Progenitor cell of endocrine pancreas (in vitro differentiated cells): ENCODE measurements around the gene NEUROD4. TPM values are rescaled to one million over a fixed set of nuclear protein-coding genes. Genes with fewer than 3 reads are reported as not detected.

ENCODE experiments used
- DNase-seq: peaks from one replicate; pipeline ENCODE4 v3.0.0; 2021; ENCODE audit warnings: low spot score; ENCODE audit not compliant: unreplicated experiment
- H3K27ac Mint-ChIP-seq: 2 replicates; pipeline ENCODE4 v1.8.0; 2021; ENCODE audit warnings: mild to moderate bottlenecking, moderate library complexity, mixed read lengths
- H3K27me3 Mint-ChIP-seq: 2 replicates; pipeline ENCODE4 v1.8.0; 2021; ENCODE audit warnings: mixed read lengths
- H3K36me3 Mint-ChIP-seq: 2 replicates; pipeline ENCODE4 v1.8.0; 2022; ENCODE audit warnings: mixed read lengths; ENCODE audit not compliant: insufficient read depth
- H3K4me1 Mint-ChIP-seq: 2 replicates; pipeline ENCODE4 v1.8.0; 2021; ENCODE audit warnings: low read depth, mixed read lengths
- H3K4me3 Mint-ChIP-seq: 2 replicates; pipeline ENCODE4 v1.8.0; 2021; ENCODE audit warnings: low read depth, mild to moderate bottlenecking, moderate library complexity, mixed read lengths
- H3K9me3 Mint-ChIP-seq: 2 replicates; pipeline ENCODE4 v1.8.0; 2021; ENCODE audit warnings: low read depth, mixed read lengths
- total RNA-seq: library from RNA; stranded (reverse); gene quantifications from 2 replicates; pipeline ENCODE4 v1.2.1, GENCODE V29; 2021
- TF ChIP-seq, protein P1 (sequence below): fragments of 200-600 bp; sonication (generic); IDR thresholded peaks from one replicate; pipeline ENCODE4 v1.5.0; 2021; ENCODE audit warnings: antibody characterized with exemption, mild to moderate bottlenecking; ENCODE audit not compliant: unreplicated experiment

The NEUROD4 gene
- total RNA-seq, 1 donor from 2014 or later: not detected

DNA sequence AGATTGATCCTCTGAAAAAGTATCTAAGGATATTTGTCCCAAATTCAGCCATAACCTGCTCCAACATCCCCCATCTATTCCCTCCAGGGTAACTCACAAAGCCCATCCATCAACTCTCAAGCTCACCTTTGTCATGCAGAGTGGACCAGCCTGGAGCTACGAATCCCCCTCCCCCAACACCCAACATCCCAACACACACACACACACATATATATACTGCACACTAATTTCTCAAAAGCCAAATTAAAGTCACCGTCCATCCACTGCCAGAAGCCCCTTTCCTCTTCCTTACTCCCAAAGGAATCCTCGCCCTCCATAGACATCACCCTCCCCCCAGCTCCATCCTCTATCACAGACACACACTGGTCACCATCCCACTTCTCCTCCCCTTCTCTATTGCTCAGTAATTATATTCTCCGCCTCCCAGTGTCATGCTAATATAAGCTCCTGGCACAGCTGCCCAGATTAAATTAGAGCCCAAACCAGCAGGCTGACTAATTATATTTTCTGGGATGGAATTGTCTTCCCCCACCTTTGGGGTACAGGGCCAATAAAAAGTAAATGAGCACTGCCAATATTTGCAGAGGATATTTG, 21.7 kb upstream of the NEUROD4 start:
- H3K27me3 Mint-ChIP-seq: peaks cover 11% of the 10 kb centered on the region
- no peak for DNase-seq
- no peaks in the 10 kb centered on the region for H3K36me3 Mint-ChIP-seq
- no peaks in the 10 kb centered on the region for H3K4me1 Mint-ChIP-seq
- H3K9me3 Mint-ChIP-seq: no peaks in the 10 kb centered on the region
- TF ChIP-seq, protein P1, sequence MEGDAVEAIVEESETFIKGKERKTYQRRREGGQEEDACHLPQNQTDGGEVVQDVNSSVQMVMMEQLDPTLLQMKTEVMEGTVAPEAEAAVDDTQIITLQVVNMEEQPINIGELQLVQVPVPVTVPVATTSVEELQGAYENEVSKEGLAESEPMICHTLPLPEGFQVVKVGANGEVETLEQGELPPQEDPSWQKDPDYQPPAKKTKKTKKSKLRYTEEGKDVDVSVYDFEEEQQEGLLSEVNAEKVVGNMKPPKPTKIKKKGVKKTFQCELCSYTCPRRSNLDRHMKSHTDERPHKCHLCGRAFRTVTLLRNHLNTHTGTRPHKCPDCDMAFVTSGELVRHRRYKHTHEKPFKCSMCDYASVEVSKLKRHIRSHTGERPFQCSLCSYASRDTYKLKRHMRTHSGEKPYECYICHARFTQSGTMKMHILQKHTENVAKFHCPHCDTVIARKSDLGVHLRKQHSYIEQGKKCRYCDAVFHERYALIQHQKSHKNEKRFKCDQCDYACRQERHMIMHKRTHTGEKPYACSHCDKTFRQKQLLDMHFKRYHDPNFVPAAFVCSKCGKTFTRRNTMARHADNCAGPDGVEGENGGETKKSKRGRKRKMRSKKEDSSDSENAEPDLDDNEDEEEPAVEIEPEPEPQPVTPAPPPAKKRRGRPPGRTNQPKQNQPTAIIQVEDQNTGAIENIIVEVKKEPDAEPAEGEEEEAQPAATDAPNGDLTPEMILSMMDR: no peak
- H3K27ac Mint-ChIP-seq: no peak overlapping the region
- H3K4me3 Mint-ChIP-seq: no peak overlapping the region

DNA sequence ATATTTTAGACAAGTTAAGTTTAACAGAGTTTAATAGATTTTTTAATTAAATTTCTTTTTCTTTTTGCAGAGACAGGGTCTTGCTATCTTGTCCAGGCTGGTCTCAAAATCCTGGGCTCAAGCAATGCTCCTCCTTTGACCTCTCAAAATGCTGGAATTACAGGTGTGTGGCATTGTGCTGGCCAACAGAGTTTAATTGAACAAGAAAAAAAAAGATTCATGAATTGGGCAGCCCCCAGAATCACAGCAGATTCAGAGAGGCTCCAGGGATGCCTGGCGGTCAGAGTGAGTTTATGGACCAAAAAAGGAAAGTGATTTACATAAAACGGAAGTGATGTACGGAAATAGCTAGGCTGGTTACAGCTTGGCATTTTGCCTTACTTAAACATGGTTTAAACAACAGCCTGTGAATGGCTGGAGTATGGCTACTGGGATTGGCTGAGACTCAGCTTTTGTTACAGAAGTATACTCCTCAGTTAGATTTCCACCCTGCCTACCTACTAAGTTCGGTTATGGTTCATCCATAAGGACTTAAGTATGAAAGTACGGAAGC, 20.7 kb upstream of the NEUROD4 start:
- no peak overlapping the region for H3K27ac Mint-ChIP-seq
- peaks cover 13% of the 10 kb centered on the region for H3K27me3 Mint-ChIP-seq
- H3K4me3 Mint-ChIP-seq: no peak overlapping the region
- no peaks in the 10 kb centered on the region for H3K36me3 Mint-ChIP-seq
- no peaks in the 10 kb centered on the region for H3K9me3 Mint-ChIP-seq
- DNase-seq: no peak
- TF ChIP-seq, protein P1: no peak
- H3K4me1 Mint-ChIP-seq: no peaks in the 10 kb centered on the region

DNA sequence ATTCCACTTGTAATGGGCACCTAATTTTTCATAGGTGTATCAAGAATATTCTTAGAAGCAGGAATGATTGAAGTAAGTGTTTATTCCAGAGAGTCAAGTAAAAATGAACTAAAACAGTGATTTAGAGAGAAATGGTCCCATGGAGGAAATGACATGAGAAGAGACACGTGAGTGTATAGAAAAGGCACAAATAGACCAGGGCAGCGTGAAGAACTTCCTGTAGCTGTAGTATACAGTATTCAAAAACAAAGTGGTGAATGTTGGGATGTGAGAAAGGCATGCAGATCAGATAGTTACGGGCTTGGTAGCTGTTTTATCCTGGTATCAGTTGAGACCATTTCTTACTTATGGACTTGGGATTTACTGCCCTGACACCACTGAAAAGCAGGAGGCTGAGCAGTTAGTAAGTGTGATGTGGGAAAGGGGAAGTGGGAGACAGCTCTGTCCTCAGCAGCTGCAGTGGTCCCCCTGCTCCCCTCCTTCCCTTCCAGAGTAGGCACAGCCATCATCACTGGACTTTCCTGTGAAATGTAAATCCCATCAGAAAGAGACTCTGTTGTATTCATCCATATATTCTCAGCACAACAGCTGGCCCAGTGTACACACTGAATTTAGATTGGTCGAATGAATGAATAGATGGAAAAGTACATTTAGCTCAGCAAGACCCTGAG, 18.4 kb upstream of the NEUROD4 start:
- TF ChIP-seq, protein P1: no peak
- Mint-ChIP-seq H3K4me1 (no peaks in the 10 kb centered on the region), H3K4me3 (no peak overlapping the region), H3K9me3 (no peaks in the 10 kb centered on the region), H3K36me3 (no peaks in the 10 kb centered on the region), H3K27me3 (peaks cover 23% of the 10 kb centered on the region), H3K27ac (no peak overlapping the region)
- DNase-seq: no peak

DNA sequence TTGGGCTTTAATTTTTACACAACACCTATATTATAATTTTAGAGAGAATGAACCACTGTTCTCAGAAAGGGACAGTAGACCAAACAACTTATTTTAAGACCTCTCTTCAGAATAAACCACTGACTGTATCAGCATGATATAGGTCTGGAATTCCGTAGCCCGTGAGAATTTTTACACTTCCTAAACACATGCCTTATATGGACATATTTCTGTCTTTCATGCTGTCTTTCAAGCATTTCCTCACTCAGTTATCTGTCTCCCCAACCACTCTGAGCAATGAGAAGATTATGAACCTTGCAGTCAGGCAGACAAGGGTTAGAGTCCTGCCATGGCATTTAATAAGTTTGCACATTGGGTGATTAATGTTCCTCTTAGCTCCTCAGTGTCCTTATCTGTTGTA, 17.4 kb upstream of the NEUROD4 start:
- TF ChIP-seq, protein P1: no peak
- H3K36me3 Mint-ChIP-seq: no peaks in the 10 kb centered on the region
- H3K4me1 Mint-ChIP-seq: no peaks in the 10 kb centered on the region
- no peaks in the 10 kb centered on the region for H3K9me3 Mint-ChIP-seq
- DNase-seq: no peak
- no peak overlapping the region for H3K4me3 Mint-ChIP-seq
- H3K27me3 Mint-ChIP-seq: peaks cover 20% of the 10 kb centered on the region
- H3K27ac Mint-ChIP-seq: no peak overlapping the region

DNA sequence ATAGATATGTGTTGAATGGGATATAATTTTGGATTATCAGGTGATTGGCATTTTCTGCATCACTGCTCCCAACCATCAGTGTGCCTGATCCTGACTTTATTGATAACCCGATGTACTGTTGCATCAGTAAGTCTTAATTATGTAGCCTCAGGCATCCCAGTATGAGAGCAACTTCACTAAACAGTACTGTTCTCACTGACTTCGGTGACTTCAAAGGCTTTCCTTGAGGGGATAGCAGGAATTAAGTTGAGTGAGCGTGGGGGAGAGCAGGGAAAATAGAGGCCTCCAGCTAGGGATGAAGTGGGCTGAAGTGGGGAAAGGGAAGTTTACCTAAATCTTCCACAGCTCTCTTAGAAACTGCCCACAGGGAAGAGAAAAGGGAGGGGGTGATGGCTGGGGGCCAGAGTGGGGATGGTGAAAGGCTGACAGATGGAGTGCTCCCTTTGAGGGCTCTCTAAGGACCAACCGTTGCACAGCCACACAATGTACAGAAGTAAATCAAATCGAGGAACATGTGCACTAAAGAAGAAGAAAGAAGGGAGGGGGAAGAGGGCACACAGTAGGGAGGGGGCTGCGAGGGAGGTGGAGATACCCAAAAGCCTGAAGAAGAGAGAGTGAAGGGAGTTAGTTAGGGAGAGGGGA, 10.7 kb upstream of the NEUROD4 start:
- Mint-ChIP-seq H3K4me1 (no peaks in the 10 kb centered on the region), H3K4me3 (no peak overlapping the region), H3K27ac (no peak overlapping the region), H3K36me3 (no peaks in the 10 kb centered on the region), H3K27me3 (peaks cover 27% of the 10 kb centered on the region), H3K9me3 (peaks cover 5% of the 10 kb centered on the region)
- TF ChIP-seq, protein P1: no peak
- DNase-seq: no peak
